Head of caudate nucleus (tissue), 42 donors: Measurements from ENCODE around the gene KCNK13.
"Not testable (repeated sequence)": the region's sequence is repeated elsewhere in the genome, so short reads cannot be mapped to it uniquely, and the experiment has no call there.

Experiments
- DNase-seq, 42 donors: peaks; one replicate each; pipeline versions ENCODE4 v3.0.0 to v3.0.0-alpha.2; 2020 to 2021; ENCODE audit warnings: mixed read lengths in 7 of 42
- intact Hi-C: fragments of 100-400 bp; cut with DNase I; formaldehyde crosslinking; loops from one replicate; pipeline ENCODE4 v1.15.0; 2022

The KCNK13 gene

DNA sequence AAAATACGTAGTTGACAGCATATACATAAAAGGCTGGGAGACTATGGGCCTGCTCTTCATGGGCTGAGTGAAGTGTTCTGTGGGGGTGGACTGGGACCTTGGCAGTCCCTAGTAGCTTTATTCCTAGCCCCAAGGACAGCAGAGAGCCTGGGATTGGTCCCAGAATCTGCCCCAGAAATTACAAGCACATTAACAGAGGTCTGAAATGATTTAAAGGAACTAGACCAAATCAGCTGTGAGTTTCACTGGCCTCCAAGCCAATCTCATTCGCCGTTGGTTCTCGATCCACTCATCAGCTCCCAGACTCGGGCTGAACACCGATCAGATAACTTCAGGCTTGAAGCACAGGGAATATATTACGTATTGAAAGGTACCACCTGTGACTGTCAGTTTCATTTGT is 117.6 kb downstream of the KCNK13 start:
- DNase-seq: peak in 1 of 42 donors; percentile 13
- intact Hi-C loops: no loop called here

DNA sequence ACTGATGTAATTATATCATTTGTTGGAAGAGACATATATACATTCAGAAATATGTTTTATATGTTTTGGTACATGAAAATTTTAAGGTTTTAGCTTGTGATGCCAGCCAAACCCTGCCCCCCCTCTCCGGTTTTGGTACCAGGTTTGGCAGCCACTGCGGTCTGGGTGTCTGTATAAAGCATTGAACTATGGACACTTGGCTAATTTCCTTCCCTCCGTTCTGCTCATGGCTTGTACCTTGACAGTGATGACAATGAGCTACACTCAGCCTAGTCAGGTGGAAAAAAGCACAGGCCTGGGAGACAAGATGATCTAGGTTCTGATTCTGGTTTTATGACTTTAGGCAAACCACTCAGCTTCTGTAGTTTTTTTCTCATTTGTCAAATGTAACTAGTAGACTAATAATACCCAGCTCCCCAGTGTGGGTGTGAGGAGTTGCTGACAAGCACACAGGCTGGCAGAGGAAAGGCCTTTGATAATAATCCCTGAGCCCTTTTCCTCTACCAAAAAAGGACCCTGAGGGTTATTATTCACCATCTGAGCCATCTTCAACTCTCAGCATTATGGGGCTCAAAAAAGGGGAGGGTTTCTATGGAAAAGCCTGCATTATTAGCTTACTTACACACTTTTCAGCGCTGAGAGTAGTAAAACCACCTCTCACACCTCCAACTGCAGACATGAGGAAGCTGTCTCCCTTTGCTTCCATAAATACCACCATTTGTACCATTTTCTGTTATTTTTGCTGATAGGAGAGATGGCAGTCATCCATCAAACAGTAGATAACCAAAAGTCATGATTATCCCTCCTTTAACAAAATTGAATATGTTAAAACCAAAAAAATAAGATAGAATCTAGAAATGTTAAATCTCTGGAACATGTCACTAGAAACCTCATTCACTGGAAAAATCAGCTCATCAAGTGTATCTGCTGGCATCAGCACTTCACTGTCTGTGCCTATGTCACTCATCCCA is 118.3 kb downstream of the KCNK13 start:
- intact Hi-C loops: no loop called here
- DNase-seq: peak in 29 of 42 donors; percentile 4 to 82 (median 29)

DNA sequence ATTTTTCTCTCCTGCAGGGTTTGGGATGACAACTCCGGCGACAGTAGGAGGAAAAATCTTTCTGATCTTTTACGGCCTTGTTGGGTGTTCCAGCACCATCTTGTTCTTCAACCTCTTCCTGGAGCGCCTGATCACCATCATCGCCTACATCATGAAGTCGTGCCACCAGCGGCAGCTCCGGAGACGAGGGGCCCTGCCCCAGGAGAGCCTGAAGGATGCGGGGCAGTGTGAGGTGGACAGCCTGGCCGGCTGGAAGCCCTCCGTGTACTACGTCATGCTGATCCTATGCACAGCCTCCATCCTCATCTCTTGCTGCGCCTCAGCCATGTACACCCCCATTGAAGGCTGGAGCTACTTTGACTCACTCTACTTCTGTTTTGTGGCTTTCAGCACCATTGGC is 122.3 kb downstream of the KCNK13 start:
- intact Hi-C loops: no loop called here
- DNase-seq: no peak

DNA sequence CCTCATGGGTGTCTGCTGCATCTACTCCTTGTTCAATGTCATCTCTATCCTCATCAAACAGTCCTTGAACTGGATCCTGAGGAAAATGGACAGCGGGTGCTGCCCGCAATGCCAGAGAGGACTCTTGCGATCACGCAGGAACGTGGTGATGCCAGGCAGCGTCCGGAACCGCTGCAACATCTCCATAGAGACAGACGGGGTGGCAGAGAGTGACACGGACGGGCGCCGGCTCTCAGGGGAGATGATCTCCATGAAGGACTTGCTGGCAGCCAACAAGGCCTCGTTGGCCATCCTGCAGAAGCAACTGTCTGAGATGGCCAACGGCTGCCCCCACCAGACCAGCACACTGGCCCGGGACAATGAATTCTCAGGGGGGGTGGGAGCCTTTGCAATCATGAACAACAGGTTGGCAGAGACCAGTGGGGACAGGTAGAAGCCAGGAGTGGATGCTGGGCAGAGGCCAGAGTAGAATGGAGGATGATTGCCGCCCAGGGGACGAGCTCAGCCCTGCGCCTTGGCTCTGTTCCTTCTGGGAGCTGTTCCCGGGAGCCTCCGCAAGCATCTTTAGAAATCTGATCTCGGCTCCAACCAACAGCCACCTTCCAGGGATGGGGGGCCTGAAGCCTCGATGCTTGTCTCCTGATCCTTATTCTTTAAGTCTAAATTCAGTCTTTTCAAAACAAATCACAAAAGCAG is 122.9 kb downstream of the KCNK13 start:
- intact Hi-C loops: no loop called here
- DNase-seq: no peak

GRCh38 chr14:90188588-90188987 is 126.8 kb downstream of the KCNK13 start:
- intact Hi-C loops: no loop called here
- no peak for DNase-seq

- DNase-seq: no peak
- intact Hi-C loops: no loop called here
Measured at GRCh38 chr14:90191154-90191553, 129.4 kb downstream of the KCNK13 start.

GRCh38 chr14:90191585-90191984 is 129.8 kb downstream of the KCNK13 start:
- intact Hi-C loops: no loop called here
- DNase-seq: no peak

DNA sequence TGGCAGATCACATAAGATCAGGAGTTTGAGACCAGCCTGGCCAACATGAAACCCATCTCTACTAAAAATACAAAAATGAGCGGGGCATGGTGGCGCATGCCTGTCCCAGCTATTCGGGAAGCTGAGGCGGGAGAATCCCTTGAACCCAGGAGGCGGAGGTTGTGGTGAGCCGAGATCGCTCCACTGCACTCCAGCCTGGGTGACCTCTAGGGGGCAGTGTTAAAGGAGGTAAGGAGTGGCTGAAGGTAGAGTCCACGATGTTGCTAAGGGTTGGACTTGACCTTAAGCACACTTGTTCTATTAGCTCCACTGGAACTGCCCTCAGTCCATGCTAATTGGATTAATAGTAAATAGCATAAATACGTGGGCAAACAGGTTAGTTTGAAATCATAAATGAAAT is 132.1 kb downstream of the KCNK13 start:
- DNase-seq: no peak
- intact Hi-C loops: no loop called here

DNA sequence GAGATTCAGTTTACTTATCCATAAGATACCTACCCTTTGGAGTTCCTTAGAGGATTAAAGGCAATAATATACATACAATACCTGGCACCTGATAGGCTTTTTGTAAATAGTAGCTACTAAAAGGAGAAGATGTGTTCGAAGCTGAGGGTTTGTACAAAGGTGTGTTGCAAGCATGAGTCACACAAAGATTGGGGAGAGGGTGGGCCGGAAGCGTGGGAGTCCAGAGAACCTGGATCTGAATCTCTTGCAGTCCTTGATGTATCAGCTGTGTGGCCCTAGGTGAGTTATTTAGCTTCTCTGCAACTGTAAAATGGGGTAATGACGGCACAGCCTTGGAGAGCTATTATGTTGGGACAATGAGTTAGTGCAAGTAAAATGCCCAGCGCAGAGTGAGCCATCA is 132.9 kb downstream of the KCNK13 start:
- intact Hi-C loops: no loop called here
- peak in 30 of 42 donors; percentile 5 to 61 (median 28) for DNase-seq

GRCh38 chr14:90198541-90199060 is 136.8 kb downstream of the KCNK13 start:
- DNase-seq: no peak
- intact Hi-C loops: no loop called here

- intact Hi-C loops, DNase-seq: not testable (repeated sequence)
Measured at GRCh38 chr14:90200546-90200945, 138.8 kb downstream of the KCNK13 start.

DNA sequence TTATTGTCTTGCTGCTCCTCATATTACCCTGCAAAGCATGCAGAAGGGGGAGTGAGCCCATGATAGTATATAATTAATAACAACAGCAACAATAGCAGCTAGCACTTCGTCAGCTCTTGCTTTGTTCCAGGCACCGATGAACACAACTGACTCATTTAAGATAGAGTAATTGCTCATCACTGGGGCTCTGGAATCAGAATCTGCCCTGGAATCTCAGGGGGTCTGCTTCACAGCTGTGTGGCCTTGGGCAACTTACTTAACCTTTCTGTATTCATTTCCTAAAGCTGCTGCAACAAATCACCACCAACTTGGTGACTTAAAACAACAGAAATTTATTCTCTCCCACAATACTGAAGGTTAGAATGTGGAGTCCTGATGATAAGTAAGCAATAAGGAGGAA is 139.6 kb downstream of the KCNK13 start:
- DNase-seq: no peak
- intact Hi-C loops: no loop called here

GRCh38 chr14:90204516-90204915 is 142.7 kb downstream of the KCNK13 start:
- DNase-seq: no peak
- intact Hi-C loops: no loop called here

GRCh38 chr14:90213099-90213748 is 151.4 kb downstream of the KCNK13 start:
- intact Hi-C loops: no loop called here
- DNase-seq: no peak

DNA sequence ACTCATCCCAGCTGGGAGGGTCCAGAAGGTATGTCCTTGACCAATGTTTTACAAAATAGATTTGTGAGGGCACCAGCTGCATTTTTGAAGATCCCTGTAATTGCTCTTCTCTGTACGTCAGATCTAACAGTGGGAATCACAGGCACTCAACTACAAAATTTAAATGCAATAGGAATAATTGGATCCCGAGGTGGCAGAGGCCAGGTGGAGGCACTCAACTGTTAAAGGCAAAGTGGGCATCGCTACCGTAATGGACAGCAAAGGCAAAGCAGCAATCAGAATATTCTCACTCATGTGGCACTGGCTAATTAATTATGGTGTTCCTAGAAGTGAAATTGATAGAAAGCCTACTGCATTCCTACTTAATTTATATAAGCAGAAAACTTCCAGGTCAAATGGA is 166.7 kb downstream of the KCNK13 start:
- peak in 1 of 42 donors; percentile 4 for DNase-seq
- intact Hi-C loops: no loop called here

DNA sequence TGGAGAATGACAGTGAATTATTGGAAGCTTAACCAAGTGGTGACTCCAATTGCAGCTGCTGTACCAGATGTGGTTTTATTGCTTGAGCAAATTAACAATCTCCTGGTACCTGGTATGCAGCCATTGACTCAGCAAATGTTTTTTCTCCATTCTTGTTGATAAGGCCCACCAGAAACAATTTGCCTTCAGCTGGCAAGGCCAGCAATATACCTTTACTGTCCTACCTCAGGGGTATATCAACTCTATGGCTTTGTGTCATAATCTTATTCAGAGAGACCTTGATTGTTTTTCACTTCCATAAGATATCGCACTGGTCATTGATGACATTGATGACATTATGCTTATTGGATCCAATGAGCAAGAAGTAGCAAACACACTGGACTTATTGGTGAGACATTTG is 168.1 kb downstream of the KCNK13 start:
- intact Hi-C loops: loop anchor here (10.0 kb wide), 1 partner anchor 255 kb away; no protein-coding TSS in a partner anchor

More for the DNA sequence above, 168.1 kb downstream of the KCNK13 start:
- DNase-seq: not testable (repeated sequence)
